Measurements from ENCODE around the gene SNRNP200.

GRCh38 chr2:96233436-96233835 lies 71.9 kb downstream of the SNRNP200 start:
- no peak for TF ChIP-seq CTCF (IDR thresholded peaks at IDR 0.05)
- TF ChIP-seq POLR2A (IDR thresholded peaks at IDR 0.05), result no peak
